WTC11 (cell line): Measurements from ENCODE around the gene IGSF9. TPM values are rescaled to one million over a fixed set of nuclear protein-coding genes. Genes with fewer than 3 reads are reported as not detected.

ENCODE experiments used
- ATAC-seq: fragments of 200-7000 bp; cut with Tn5 transposase; 2 replicates; pipeline ENCODE4 v1.10.0; 2021; ENCODE audit warnings: mild to moderate bottlenecking, moderate library complexity
- CTCF ChIA-PET: fragments of 300-600 bp; sonication (Branson Sonifier 250); formaldehyde crosslinking; loops from one replicate; lab custom pipeline; 2021; ENCODE audit warnings: antibody characterized with exemption; lab: Charles Lee
- POLR2A ChIA-PET: fragments of 350-600 bp; sonication (Branson Sonifier 250); formaldehyde crosslinking; loops from one replicate; lab custom pipeline; 2021; ENCODE audit warnings: antibody characterized with exemption; lab: Charles Lee
- DNase-seq: peaks from one replicate; pipeline ENCODE4 v3.0.0; 2021; ENCODE audit warnings: low spot score
- H3K27ac Mint-ChIP-seq: 2 replicates; pipeline ENCODE4 v1.8.0; 2021; ENCODE audit warnings: mixed read lengths
- H3K27me3 Mint-ChIP-seq: 2 replicates; pipeline ENCODE4 v1.8.0; 2021; ENCODE audit warnings: low read depth, mild to moderate bottlenecking, moderate library complexity, mixed read lengths
- H3K36me3 Mint-ChIP-seq: 2 replicates; pipeline ENCODE4 v1.8.0; 2021; ENCODE audit warnings: mixed read lengths
- H3K4me1 Mint-ChIP-seq: 2 replicates; pipeline ENCODE4 v1.8.0; 2022; ENCODE audit warnings: mixed read lengths
- H3K4me3 Mint-ChIP-seq: 2 replicates; pipeline ENCODE4 v1.8.0; 2021; ENCODE audit warnings: mild to moderate bottlenecking, moderate library complexity, mixed read lengths
- H3K9me3 Mint-ChIP-seq: 2 replicates; pipeline ENCODE4 v1.8.0; 2021; ENCODE audit warnings: mixed read lengths
- AR ChIP-seq: fragments of 250-450 bp; sonication (Bioruptor Pico); IDR thresholded peaks from 2 replicates; pipeline ENCODE4 v1.9.0; 2021; ENCODE audit warnings: mild to moderate bottlenecking
- CBFB ChIP-seq: sonication (generic); formaldehyde crosslinking; IDR thresholded peaks from 2 replicates; pipeline ENCODE4 v1.8.1; 2022; ENCODE audit warnings: mild to moderate bottlenecking, low read depth, missing genetic modification reagents
- CREB1 ChIP-seq: sonication (generic); formaldehyde crosslinking; IDR thresholded peaks from 2 replicates; pipeline ENCODE4 v1.8.0; 2023; ENCODE audit warnings: mild to moderate bottlenecking, missing genetic modification reagents
- E2F1 ChIP-seq: sonication (generic); formaldehyde crosslinking; IDR thresholded peaks from 2 replicates; pipeline ENCODE4 v1.8.0; 2022; ENCODE audit warnings: mild to moderate bottlenecking, missing genetic modification reagents
- ELF4 ChIP-seq: sonication (generic); formaldehyde crosslinking; IDR thresholded peaks from 2 replicates; pipeline ENCODE4 v1.8.1; 2022; ENCODE audit warnings: low read depth, mild to moderate bottlenecking, moderate library complexity, missing genetic modification reagents
- GABPB1 ChIP-seq: sonication (generic); formaldehyde crosslinking; IDR thresholded peaks from 2 replicates; pipeline ENCODE4 v1.8.1; 2023; ENCODE audit warnings: mild to moderate bottlenecking, missing genetic modification reagents
- HMGA2 ChIP-seq: fragments of 250-450 bp; sonication (Bioruptor Pico); IDR thresholded peaks from 2 replicates; pipeline ENCODE4 v1.4.0; 2021; ENCODE audit warnings: mild to moderate bottlenecking, moderate library complexity
- KAT7 ChIP-seq: sonication (generic); formaldehyde crosslinking; IDR thresholded peaks from 2 replicates; pipeline ENCODE4 v1.8.1; 2023; ENCODE audit warnings: missing genetic modification reagents, mild to moderate bottlenecking, borderline replicate concordance
- MXD4 ChIP-seq: fragments of 250-450 bp; sonication (Bioruptor Pico); IDR thresholded peaks from 2 replicates; pipeline ENCODE4 v1.8.0; 2021; ENCODE audit warnings: mild to moderate bottlenecking, moderate library complexity, borderline replicate concordance
- MYBL2 ChIP-seq: sonication (generic); formaldehyde crosslinking; IDR thresholded peaks from 2 replicates; pipeline ENCODE4 v1.8.1; 2023; ENCODE audit warnings: mild to moderate bottlenecking, moderate library complexity, missing genetic modification reagents
- NFATC4 ChIP-seq: fragments of 250-450 bp; sonication (Bioruptor Pico); IDR thresholded peaks from 2 replicates; pipeline ENCODE4 v1.9.0; 2021; ENCODE audit warnings: mild to moderate bottlenecking
- STAT6 ChIP-seq: sonication (generic); formaldehyde crosslinking; conservative IDR thresholded peaks from 2 replicates; pipeline ENCODE4 v1.8.1; 2023; ENCODE audit warnings: mild to moderate bottlenecking, low read depth, missing genetic modification reagents, moderate library complexity
- TEAD4 ChIP-seq: sonication (generic); formaldehyde crosslinking; IDR thresholded peaks from 2 replicates; pipeline ENCODE4 v1.8.0; 2022; ENCODE audit warnings: mild to moderate bottlenecking, missing genetic modification reagents
- TP53 ChIP-seq: sonication (generic); formaldehyde crosslinking; IDR thresholded peaks from 2 replicates; pipeline ENCODE4 v1.8.1; 2023; ENCODE audit warnings: mild to moderate bottlenecking, missing genetic modification reagents
- ZNF232 ChIP-seq: sonication (generic); formaldehyde crosslinking; IDR thresholded peaks from 2 replicates; pipeline ENCODE4 v1.8.0; 2022; ENCODE audit warnings: mild to moderate bottlenecking, missing genetic modification reagents
- ZNF671 ChIP-seq: fragments of 250-450 bp; sonication (Bioruptor Pico); IDR thresholded peaks from 2 replicates; pipeline ENCODE4 v1.8.0; 2021; ENCODE audit warnings: mild to moderate bottlenecking
- total RNA-seq: library from RNA; stranded (reverse); gene quantifications from 3 replicates; pipeline ENCODE4 v1.2.3, GENCODE V29; 2021
- TF ChIP-seq, protein P1 (sequence below): fragments of 200-600 bp; IDR thresholded peaks from 2 replicates; pipeline ENCODE4 v1.8.0; 2022; ENCODE audit warnings: antibody characterized with exemption
- TF ChIP-seq, protein P2 (sequence below): sonication (generic); formaldehyde crosslinking; IDR thresholded peaks from 2 replicates; pipeline ENCODE4 v1.8.1; 2022; ENCODE audit warnings: low read depth, missing genetic modification reagents, borderline replicate concordance
- TF ChIP-seq, protein P3 (sequence below): sonication (generic); formaldehyde crosslinking; IDR thresholded peaks from 2 replicates; pipeline ENCODE4 v1.8.1; 2023; ENCODE audit warnings: mild to moderate bottlenecking, missing genetic modification reagents
- TF ChIP-seq, protein P4 (sequence below): sonication (generic); formaldehyde crosslinking; IDR thresholded peaks from 2 replicates; pipeline ENCODE4 v1.8.0; 2022; ENCODE audit warnings: mild to moderate bottlenecking, missing genetic modification reagents

IGSF9 gene
- total RNA-seq, 1 experiment from 2014 or later = 16.4 TPM

DNA sequence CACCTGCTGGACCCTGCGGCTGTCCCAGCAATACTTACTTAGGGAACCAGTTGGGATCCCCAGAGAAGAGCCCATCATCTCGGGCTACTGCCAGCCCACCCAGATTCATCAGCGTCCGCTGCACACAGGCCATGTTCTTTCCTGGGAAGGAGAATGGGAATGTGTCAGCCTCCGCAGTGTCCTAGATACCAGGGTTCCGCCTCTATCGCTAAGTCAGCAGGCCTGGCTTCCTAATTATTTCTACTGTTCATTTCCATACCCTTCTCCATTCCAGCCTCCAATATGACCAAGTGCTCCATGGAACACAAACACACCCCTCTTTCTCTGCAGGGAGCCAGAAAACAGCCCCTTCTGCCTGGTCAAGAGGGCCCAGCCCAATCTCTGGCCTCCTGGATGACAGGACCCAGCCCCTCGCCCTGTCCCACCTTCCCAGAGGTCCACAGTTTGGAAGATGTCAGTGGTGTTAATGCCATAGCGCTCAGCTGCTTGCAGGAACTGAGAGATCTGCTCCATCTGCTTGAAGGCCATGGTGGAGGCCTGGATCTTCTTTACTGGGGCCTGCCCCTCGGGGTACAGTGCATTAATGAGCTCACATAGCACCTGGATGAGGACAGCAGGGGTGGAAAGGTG, 26.1 kb downstream of the IGSF9 start:
- ChIA-PET POLR2A (no interaction called here), CTCF (interaction anchor here (1.2 kb wide), 1 partner anchor 26 kb away, joined by 3 read pairs; no protein-coding TSS in a partner anchor)
- no peak for DNase-seq
- no peak for TF ChIP-seq MXD4 (CRISPR knock-in tag)
- TF ChIP-seq ZNF671 (CRISPR knock-in tag) = no peak
- TF ChIP-seq, protein P1, sequence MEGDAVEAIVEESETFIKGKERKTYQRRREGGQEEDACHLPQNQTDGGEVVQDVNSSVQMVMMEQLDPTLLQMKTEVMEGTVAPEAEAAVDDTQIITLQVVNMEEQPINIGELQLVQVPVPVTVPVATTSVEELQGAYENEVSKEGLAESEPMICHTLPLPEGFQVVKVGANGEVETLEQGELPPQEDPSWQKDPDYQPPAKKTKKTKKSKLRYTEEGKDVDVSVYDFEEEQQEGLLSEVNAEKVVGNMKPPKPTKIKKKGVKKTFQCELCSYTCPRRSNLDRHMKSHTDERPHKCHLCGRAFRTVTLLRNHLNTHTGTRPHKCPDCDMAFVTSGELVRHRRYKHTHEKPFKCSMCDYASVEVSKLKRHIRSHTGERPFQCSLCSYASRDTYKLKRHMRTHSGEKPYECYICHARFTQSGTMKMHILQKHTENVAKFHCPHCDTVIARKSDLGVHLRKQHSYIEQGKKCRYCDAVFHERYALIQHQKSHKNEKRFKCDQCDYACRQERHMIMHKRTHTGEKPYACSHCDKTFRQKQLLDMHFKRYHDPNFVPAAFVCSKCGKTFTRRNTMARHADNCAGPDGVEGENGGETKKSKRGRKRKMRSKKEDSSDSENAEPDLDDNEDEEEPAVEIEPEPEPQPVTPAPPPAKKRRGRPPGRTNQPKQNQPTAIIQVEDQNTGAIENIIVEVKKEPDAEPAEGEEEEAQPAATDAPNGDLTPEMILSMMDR = no peak
- TF ChIP-seq, protein P2, sequence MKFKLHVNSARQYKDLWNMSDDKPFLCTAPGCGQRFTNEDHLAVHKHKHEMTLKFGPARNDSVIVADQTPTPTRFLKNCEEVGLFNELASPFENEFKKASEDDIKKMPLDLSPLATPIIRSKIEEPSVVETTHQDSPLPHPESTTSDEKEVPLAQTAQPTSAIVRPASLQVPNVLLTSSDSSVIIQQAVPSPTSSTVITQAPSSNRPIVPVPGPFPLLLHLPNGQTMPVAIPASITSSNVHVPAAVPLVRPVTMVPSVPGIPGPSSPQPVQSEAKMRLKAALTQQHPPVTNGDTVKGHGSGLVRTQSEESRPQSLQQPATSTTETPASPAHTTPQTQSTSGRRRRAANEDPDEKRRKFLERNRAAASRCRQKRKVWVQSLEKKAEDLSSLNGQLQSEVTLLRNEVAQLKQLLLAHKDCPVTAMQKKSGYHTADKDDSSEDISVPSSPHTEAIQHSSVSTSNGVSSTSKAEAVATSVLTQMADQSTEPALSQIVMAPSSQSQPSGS (CRISPR knock-in tag) = no peak
- no peak for TF ChIP-seq ZNF232
- TF ChIP-seq NFATC4 (CRISPR knock-in tag) = no peak
- no peak for TF ChIP-seq GABPB1
- H3K4me1 Mint-ChIP-seq = peaks cover 46% of the 10 kb centered on the region
- no peaks in the 10 kb centered on the region for H3K9me3 Mint-ChIP-seq
- H3K27me3 Mint-ChIP-seq = peaks cover 10% of the 10 kb centered on the region
- H3K27ac Mint-ChIP-seq = no peak overlapping the region
- no peak overlapping the region for H3K4me3 Mint-ChIP-seq
- H3K36me3 Mint-ChIP-seq = peaks cover 4% of the 10 kb centered on the region
- ATAC-seq = no peak

DNA sequence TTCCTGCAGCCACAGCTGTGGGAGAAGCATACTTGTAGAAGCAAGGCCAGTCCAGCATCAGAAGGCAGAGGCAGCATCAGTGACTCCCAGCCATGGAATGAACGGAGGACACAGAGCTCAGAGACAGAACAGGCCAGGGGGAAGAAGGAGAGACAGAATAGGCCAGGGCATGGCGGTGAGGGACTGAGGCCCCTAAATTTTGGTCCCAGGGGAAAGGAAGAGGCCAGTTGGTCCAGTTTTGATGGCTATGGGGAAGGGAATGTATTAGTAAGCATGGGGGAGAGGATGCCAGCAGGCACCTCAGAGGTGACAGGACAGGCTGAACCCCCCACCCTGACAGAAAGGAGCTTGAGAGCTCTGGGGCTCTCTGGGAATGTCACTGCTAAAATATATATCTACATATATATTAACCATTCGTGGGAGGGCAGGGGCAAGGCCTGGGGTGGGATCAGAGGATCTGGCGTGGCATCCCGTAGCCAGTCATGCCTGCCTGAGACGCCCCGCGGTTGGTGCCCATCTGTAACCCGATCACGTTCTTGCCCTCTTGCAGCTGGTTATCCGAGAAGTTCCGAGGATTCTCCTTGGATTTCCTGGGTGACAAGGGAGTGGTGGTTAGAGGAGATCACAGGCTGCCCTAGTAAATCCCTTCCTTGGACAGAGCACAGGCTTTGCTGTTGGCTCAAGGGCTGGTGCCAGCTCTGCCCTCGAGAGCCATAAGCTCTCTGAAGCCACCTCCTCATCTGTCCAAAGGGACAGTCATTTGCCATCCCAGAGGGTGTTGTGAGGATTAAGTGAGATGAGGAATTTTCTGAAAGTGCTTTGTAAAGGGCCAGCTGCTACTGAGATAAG, 26.8 kb downstream of the IGSF9 start:
- TF ChIP-seq ELF4 (CRISPR knock-in tag) = no peak
- no peak for TF ChIP-seq HMGA2 (CRISPR knock-in tag)
- TF ChIP-seq E2F1 = no peak
- TF ChIP-seq, protein P3, sequence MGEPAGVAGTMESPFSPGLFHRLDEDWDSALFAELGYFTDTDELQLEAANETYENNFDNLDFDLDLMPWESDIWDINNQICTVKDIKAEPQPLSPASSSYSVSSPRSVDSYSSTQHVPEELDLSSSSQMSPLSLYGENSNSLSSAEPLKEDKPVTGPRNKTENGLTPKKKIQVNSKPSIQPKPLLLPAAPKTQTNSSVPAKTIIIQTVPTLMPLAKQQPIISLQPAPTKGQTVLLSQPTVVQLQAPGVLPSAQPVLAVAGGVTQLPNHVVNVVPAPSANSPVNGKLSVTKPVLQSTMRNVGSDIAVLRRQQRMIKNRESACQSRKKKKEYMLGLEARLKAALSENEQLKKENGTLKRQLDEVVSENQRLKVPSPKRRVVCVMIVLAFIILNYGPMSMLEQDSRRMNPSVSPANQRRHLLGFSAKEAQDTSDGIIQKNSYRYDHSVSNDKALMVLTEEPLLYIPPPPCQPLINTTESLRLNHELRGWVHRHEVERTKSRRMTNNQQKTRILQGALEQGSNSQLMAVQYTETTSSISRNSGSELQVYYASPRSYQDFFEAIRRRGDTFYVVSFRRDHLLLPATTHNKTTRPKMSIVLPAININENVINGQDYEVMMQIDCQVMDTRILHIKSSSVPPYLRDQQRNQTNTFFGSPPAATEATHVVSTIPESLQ (CRISPR knock-in tag) = no peak
- no peak for TF ChIP-seq TEAD4 (CRISPR knock-in tag)
- TF ChIP-seq TP53 = no peak
- no peak for TF ChIP-seq STAT6
- no peak for TF ChIP-seq AR (CRISPR knock-in tag)
- no peak for TF ChIP-seq CREB1
- no peak for TF ChIP-seq MYBL2 (CRISPR knock-in tag)
- TF ChIP-seq, protein P4, sequence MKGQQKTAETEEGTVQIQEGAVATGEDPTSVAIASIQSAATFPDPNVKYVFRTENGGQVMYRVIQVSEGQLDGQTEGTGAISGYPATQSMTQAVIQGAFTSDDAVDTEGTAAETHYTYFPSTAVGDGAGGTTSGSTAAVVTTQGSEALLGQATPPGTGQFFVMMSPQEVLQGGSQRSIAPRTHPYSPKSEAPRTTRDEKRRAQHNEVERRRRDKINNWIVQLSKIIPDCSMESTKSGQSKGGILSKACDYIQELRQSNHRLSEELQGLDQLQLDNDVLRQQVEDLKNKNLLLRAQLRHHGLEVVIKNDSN (CRISPR knock-in tag) = no peak
- no peak for TF ChIP-seq CBFB (CRISPR knock-in tag)
- no peak for TF ChIP-seq KAT7 (CRISPR knock-in tag)
- ATAC-seq = no peak
- no peaks in the 10 kb centered on the region for H3K9me3 Mint-ChIP-seq
- peaks cover 46% of the 10 kb centered on the region for H3K4me1 Mint-ChIP-seq
- ChIA-PET POLR2A (no interaction called here), CTCF (no interaction called here)
- H3K27ac Mint-ChIP-seq = no peak overlapping the region
- H3K27me3 Mint-ChIP-seq = peaks cover 3% of the 10 kb centered on the region
- H3K4me3 Mint-ChIP-seq = no peak overlapping the region
- peak; percentile 1 for DNase-seq
- peaks cover 4% of the 10 kb centered on the region for H3K36me3 Mint-ChIP-seq
